ENCODE measurements around the gene CLMP.

- no peak for TF ChIP-seq POLR2AphosphoS5 (IDR thresholded peaks at IDR 0.05; ENCODE audit: low read depth, low read length)
- no peak for TF ChIP-seq TAF1 (IDR thresholded peaks at IDR 0.05; ENCODE audit: borderline replicate concordance, insufficient read depth, low read length)
- no peak for TF ChIP-seq REST (IDR thresholded peaks at IDR 0.05; ENCODE audit: insufficient read depth in 1 of 2, low read depth in 2 of 2, low read length in 2 of 2)
- no peak for TF ChIP-seq SIN3A (IDR thresholded peaks at IDR 0.05; ENCODE audit: borderline replicate concordance, insufficient read depth, low read length)
Observed at GRCh38 chr11:123187665-123188507, 7.2 kb downstream of the CLMP start.

Measured in PFSK-1 (cell line).